Spinal cord (tissue), 10 donors: ENCODE data around the gene DQX1. TPM values are rescaled to one million over a fixed set of nuclear protein-coding genes. Genes with fewer than 3 reads are reported as not detected.
"Not testable (repeated sequence)": the region's sequence is repeated elsewhere in the genome, so short reads cannot be mapped to it uniquely, and the experiment has no call there.

Experiments used
- DNase-seq, 6 donors: peaks; one replicate each; pipeline versions ENCODE4 v3.0.0 to v3.0.0-alpha.2; 2013 to 2015; ENCODE audit warnings: low spot score in 6 of 6, low read depth in 4 of 6
- H3K27ac ChIP-seq: one replicate; pipeline ENCODE4 v1.5.1; 2013; ENCODE audit warnings: low read depth, low read length, control low read depth
- H3K27me3 ChIP-seq: one replicate; pipeline ENCODE4 v1.6.1; 2013; ENCODE audit warnings: low read length; ENCODE audit not compliant: control insufficient read depth, insufficient read depth
- H3K36me3 ChIP-seq: one replicate; pipeline ENCODE4 v1.6.1; 2013; ENCODE audit warnings: low read length; ENCODE audit not compliant: control insufficient read depth, insufficient read depth
- H3K4me1 ChIP-seq: one replicate; pipeline ENCODE4 v1.6.1; 2013; ENCODE audit warnings: low read length; ENCODE audit not compliant: control insufficient read depth, insufficient read depth
- H3K4me3 ChIP-seq: one replicate; pipeline ENCODE4 v1.5.1; 2013; ENCODE audit warnings: low read depth, low read length, control low read depth
- H3K9me3 ChIP-seq: one replicate; pipeline ENCODE4 v1.6.1; 2013; ENCODE audit warnings: low read length; ENCODE audit not compliant: control insufficient read depth, insufficient read depth
- WGBS: methylation state at CpG from one replicate; pipeline ENCODE4 v1.1.5; 2013; ENCODE audit warnings: missing lambda C conversion rate; ENCODE audit not compliant: insufficient coverage; 5-methylcytosine and 5-hydroxymethylcytosine counted together
- polyA plus RNA-seq, 2 donors: library from polyadenylated mRNA; unstranded; fragments of 120-200 nt; gene quantifications; one replicate each; pipeline ENCODE4 v1.2.1, GENCODE V29; 2013; ENCODE audit not compliant: insufficient read length in 2 of 2
- total RNA-seq, 2 donors: library from RNA; depleted of rRNA in 1 of 2; stranded (reverse); fragments of 120-200 nt in 1 of 2; fragments of >200 nt in 1 of 2; gene quantifications; one replicate each; pipeline versions ENCODE4 v1.2.3 to v1.2.4, GENCODE V29; 2013 to 2014
- donor health status: healthy.

DQX1 gene
- total and polyA plus RNA-seq, 4 donors, result 0.28 to 0.62 (median 0.32) TPM; not detected in 1

DNA sequence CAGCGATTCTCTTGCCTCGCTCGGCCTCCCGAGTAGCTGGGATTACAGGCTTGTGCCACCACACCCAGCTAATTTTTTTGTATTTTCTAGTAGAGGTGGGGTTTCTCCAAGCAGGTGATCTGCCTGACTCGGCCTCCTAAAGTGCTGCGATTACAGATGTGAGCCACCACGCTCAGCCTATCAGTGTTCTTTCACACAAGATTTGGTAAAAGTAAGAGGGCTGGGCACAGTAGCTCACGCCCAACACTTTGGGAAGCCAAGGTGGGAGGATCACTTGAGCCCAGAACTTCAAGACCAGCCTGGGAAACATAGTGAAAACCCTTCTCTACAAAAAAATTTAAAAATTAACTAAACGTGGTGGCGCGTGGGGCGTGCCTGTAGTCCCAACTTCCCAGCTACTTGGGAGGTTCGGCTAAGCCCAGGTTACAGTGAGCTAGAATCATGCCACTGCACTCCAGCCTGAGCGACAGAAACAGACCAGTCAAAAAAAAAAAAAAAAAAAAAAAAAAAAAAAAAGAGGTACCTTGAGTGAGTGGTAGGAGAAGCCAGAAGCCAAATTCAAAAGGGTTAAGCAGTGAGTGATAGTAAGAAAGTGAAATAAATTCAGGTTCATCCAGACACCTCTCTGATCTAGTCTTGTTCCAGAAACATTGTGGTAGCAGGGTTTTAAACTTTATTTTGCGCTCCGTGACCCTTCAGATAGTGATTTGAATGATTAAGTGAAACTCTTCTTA lies 54.5 kb downstream of the DQX1 start:
- no peaks in the 10 kb centered on the region for H3K9me3 ChIP-seq
- H3K4me3 ChIP-seq, result peak overlapping the region; percentile 76
- peaks cover 26% of the 10 kb centered on the region for H3K4me1 ChIP-seq
- 62% methylated on average over 6 of the region's 16 CpGs for WGBS
- peaks cover 32% of the 10 kb centered on the region for H3K36me3 ChIP-seq
- H3K27ac ChIP-seq, result peak overlapping the region; percentile 95
- H3K27me3 ChIP-seq, result no peaks in the 10 kb centered on the region
- no peak for DNase-seq

- Histone ChIP-seq H3K36me3 (peaks cover 30% of the 10 kb centered on the region), H3K4me1 (peaks cover 26% of the 10 kb centered on the region)
- not testable (repeated sequence) for H3K4me3 ChIP-seq, H3K9me3 ChIP-seq, H3K27me3 ChIP-seq, H3K27ac ChIP-seq, DNase-seq
- 98% methylated on average over 9 of the region's 12 CpGs for WGBS
Observed at GRCh38 chr2:74470742-74471141, 55.3 kb downstream of the DQX1 start.

Other genes with a start within 250 kb of the DQX1 start
- 10 to 100 TPM in 1 of 2 donors, 1 to 10 TPM in 1; 1.2 to 22.3 TPM for gene SLC4A5, start 182.8 kb downstream of the DQX1 start, total RNA-seq
- 1 to 10 TPM; 2.4 to 3.9 TPM for gene SLC4A5, start 182.8 kb downstream of the DQX1 start, polyA plus RNA-seq
- 100 to 1,000 TPM in 1 of 2 donors, 10 to 100 TPM in 1; 99.4 to 117 TPM for gene DCTN1, start 145.9 kb downstream of the DQX1 start, total RNA-seq
- gene DCTN1, start 145.9 kb downstream of the DQX1 start, polyA plus RNA-seq, result 100 to 1,000 TPM; 277 to 296 TPM
- 1 to 10 TPM; 1.2 to 4.7 TPM for gene C2orf81, start 104.6 kb downstream of the DQX1 start, total RNA-seq
- 1 to 10 TPM; 5.9 TPM for gene C2orf81, start 104.6 kb downstream of the DQX1 start, polyA plus RNA-seq
- gene WDR54, start 104.5 kb downstream of the DQX1 start, total RNA-seq, result 10 to 100 TPM; 17.0 to 37.6 TPM
- gene WDR54, start 104.5 kb downstream of the DQX1 start, polyA plus RNA-seq, result 10 to 100 TPM; 37.7 to 40.5 TPM
- gene RTKN, start 84.3 kb downstream of the DQX1 start, total RNA-seq, result 10 to 100 TPM; 32.9 to 52.5 TPM
- gene RTKN, start 84.3 kb downstream of the DQX1 start, polyA plus RNA-seq, result 10 to 100 TPM; 66.9 to 76.5 TPM
- 10 to 100 TPM in 1 of 2 donors, 1 to 10 TPM in 1; 9.1 to 34.7 TPM for gene INO80B, start 71.1 kb downstream of the DQX1 start, total RNA-seq
- 10 to 100 TPM; 22.1 to 38.7 TPM for gene INO80B, start 71.1 kb downstream of the DQX1 start, polyA plus RNA-seq
- 10 to 100 TPM; 25.8 to 86.5 TPM for gene WBP1, start 67.8 kb downstream of the DQX1 start, total RNA-seq
- gene WBP1, start 67.8 kb downstream of the DQX1 start, polyA plus RNA-seq, result 100 to 1,000 TPM; 110 to 140 TPM
- gene MOGS, start 60.8 kb downstream of the DQX1 start, total RNA-seq, result 10 to 100 TPM; 22.7 to 38.0 TPM
- 10 to 100 TPM; 34.5 to 42.2 TPM for gene MOGS, start 60.8 kb downstream of the DQX1 start, polyA plus RNA-seq
- 10 to 100 TPM; 12.7 to 80.6 TPM for gene MRPL53, start 53.6 kb downstream of the DQX1 start, total RNA-seq
- 10 to 100 TPM; 52.3 to 56.7 TPM for gene MRPL53, start 53.6 kb downstream of the DQX1 start, polyA plus RNA-seq
- gene CCDC142, start 43.2 kb downstream of the DQX1 start, total RNA-seq, result 10 to 100 TPM; 20.8 to 23.4 TPM
- gene CCDC142, start 43.2 kb downstream of the DQX1 start, polyA plus RNA-seq, result 10 to 100 TPM in 1 of 2 donors, 1 to 10 TPM in 1; 9.3 to 18.6 TPM
- 10 to 100 TPM in 1 of 2 donors, 1 to 10 TPM in 1; 5.6 to 15.1 TPM for gene TTC31, start 43.1 kb downstream of the DQX1 start, total RNA-seq
- gene TTC31, start 43.1 kb downstream of the DQX1 start, polyA plus RNA-seq, result 10 to 100 TPM; 21.5 to 21.8 TPM
- under 1 TPM in 1 of 2 donors, not detected in 1; 0.33 TPM for gene LBX2, start 26.6 kb downstream of the DQX1 start, total RNA-seq
- gene LBX2, start 26.6 kb downstream of the DQX1 start, polyA plus RNA-seq, result under 1 TPM in 1 of 2 donors, not detected in 1; 0.69 TPM
- 10 to 100 TPM; 10.0 to 21.5 TPM for gene PCGF1, start 18.5 kb downstream of the DQX1 start, total RNA-seq
- 10 to 100 TPM; 16.9 to 21.3 TPM for gene PCGF1, start 18.5 kb downstream of the DQX1 start, polyA plus RNA-seq
- gene TLX2, start 11.8 kb downstream of the DQX1 start, total RNA-seq, result under 1 TPM in 1 of 2 donors, not detected in 1; 0.69 TPM
- under 1 TPM; 0.11 to 0.27 TPM for gene TLX2, start 11.8 kb downstream of the DQX1 start, polyA plus RNA-seq
- gene AUP1, start 3.5 kb upstream of the DQX1 start, total RNA-seq, result 10 to 100 TPM; 62.6 to 99.0 TPM
- gene AUP1, start 3.5 kb upstream of the DQX1 start, polyA plus RNA-seq, result 100 to 1,000 TPM; 109 to 131 TPM
- gene HTRA2, start 3.7 kb upstream of the DQX1 start, total RNA-seq, result 10 to 100 TPM; 32.0 to 47.2 TPM
- gene HTRA2, start 3.7 kb upstream of the DQX1 start, polyA plus RNA-seq, result 10 to 100 TPM; 55.8 to 57.3 TPM
- gene LOXL3, start 27.7 kb upstream of the DQX1 start, total RNA-seq, result 10 to 100 TPM; 10.5 to 18.2 TPM
- 10 to 100 TPM; 18.1 to 18.8 TPM for gene LOXL3, start 27.7 kb upstream of the DQX1 start, polyA plus RNA-seq
- gene DOK1, start 28.5 kb upstream of the DQX1 start, total RNA-seq, result 10 to 100 TPM in 1 of 2 donors, 1 to 10 TPM in 1; 7.5 to 14.5 TPM
- gene DOK1, start 28.5 kb upstream of the DQX1 start, polyA plus RNA-seq, result 10 to 100 TPM; 11.0 to 14.2 TPM
- gene M1AP, start 122.1 kb upstream of the DQX1 start, total RNA-seq, result under 1 TPM; 0.33 to 0.69 TPM
- gene M1AP, start 122.1 kb upstream of the DQX1 start, polyA plus RNA-seq, result 1 to 10 TPM; 1.1 to 1.3 TPM
- 10 to 100 TPM in 1 of 2 donors, 1 to 10 TPM in 1; 7.3 to 17.2 TPM for gene SEMA4F, start 128.0 kb upstream of the DQX1 start, total RNA-seq
- gene SEMA4F, start 128.0 kb upstream of the DQX1 start, polyA plus RNA-seq, result 10 to 100 TPM; 23.0 to 27.6 TPM